HepG2 (cell line): ENCODE measurements around the gene EMC1. TPM values are rescaled to one million over a fixed set of nuclear protein-coding genes. Genes with fewer than 3 reads are reported as not detected.

ENCODE experiments used
- ELF3 ChIP-seq: IDR thresholded peaks from 2 replicates; pipeline ENCODE4 v1.6.1; 2016; ENCODE audit warnings: missing genetic modification reagents, missing compliant biosample characterization
- ETV6 ChIP-seq: sonication (generic); formaldehyde crosslinking; conservative IDR thresholded peaks from 2 replicates; pipeline ENCODE4 v1.4.0; 2020; ENCODE audit warnings: missing genetic modification reagents
- FOXM1 ChIP-seq: sonication (generic); formaldehyde crosslinking; IDR thresholded peaks from 2 replicates; pipeline ENCODE4 v1.5.0; 2020; ENCODE audit warnings: missing genetic modification reagents
- HOXA7 ChIP-seq: sonication (generic); formaldehyde crosslinking; IDR thresholded peaks from 2 replicates; pipeline ENCODE4 v1.8.1; 2022; ENCODE audit warnings: mild to moderate bottlenecking, missing genetic modification reagents, moderate library complexity
- KDM4B ChIP-seq: sonication (generic); formaldehyde crosslinking; IDR thresholded peaks from 2 replicates; pipeline ENCODE4 v1.4.0; 2020; ENCODE audit warnings: missing genetic modification reagents
- PRPF4 ChIP-seq: fragments of 200-400 bp; formaldehyde crosslinking; IDR thresholded peaks from 2 replicates; pipeline ENCODE4 v1.6.1; 2016; ENCODE audit warnings: low read length, low read depth; ENCODE audit not compliant: poor library complexity, severe bottlenecking
- RAD21 ChIP-seq: fragments of 450-650 bp; formaldehyde crosslinking; IDR thresholded peaks from 2 replicates; pipeline ENCODE4 v1.5.0; 2020; ENCODE audit warnings: mild to moderate bottlenecking
- REPIN1 ChIP-seq: sonication (generic); formaldehyde crosslinking; IDR thresholded peaks from 2 replicates; pipeline ENCODE4 v1.8.0; 2022; ENCODE audit warnings: missing genetic modification reagents, low read depth, mild to moderate bottlenecking, borderline replicate concordance
- TEAD2 ChIP-seq: sonication (generic); formaldehyde crosslinking; IDR thresholded peaks from 2 replicates; pipeline ENCODE4 v1.9.0; 2021; ENCODE audit warnings: missing genetic modification reagents
- THAP8 ChIP-seq: sonication (generic); formaldehyde crosslinking; IDR thresholded peaks from 2 replicates; pipeline ENCODE4 v1.5.1; 2020; ENCODE audit warnings: missing genetic modification reagents, mild to moderate bottlenecking, borderline replicate concordance
- YY1 ChIP-seq: IDR thresholded peaks from 2 replicates; pipeline ENCODE4 v1.6.1; 2011; ENCODE audit warnings: low read length, low read depth, moderate library complexity, mild to moderate bottlenecking; ENCODE audit not compliant: insufficient read depth, insufficient replicate concordance
- ZBTB38 ChIP-seq: sonication (generic); formaldehyde crosslinking; IDR thresholded peaks from 2 replicates; pipeline ENCODE4 v1.5.1; 2020; ENCODE audit warnings: mild to moderate bottlenecking, missing genetic modification reagents
- ZMYM2 ChIP-seq: sonication (generic); formaldehyde crosslinking; IDR thresholded peaks from 2 replicates; pipeline ENCODE4 v1.8.0; 2022; ENCODE audit warnings: mild to moderate bottlenecking, missing genetic modification reagents
- ZNF230 ChIP-seq: sonication (generic); formaldehyde crosslinking; IDR thresholded peaks from 2 replicates; pipeline ENCODE4 v1.4.0; 2020; ENCODE audit warnings: mild to moderate bottlenecking, missing genetic modification reagents
- ZNF280B ChIP-seq: sonication (generic); formaldehyde crosslinking; IDR thresholded peaks from 2 replicates; pipeline ENCODE4 v1.5.0; 2020; ENCODE audit warnings: missing genetic modification reagents, mild to moderate bottlenecking, borderline replicate concordance
- ZNF407 ChIP-seq: sonication (generic); formaldehyde crosslinking; IDR thresholded peaks from one replicate; pipeline ENCODE4 v1.5.1; 2020; ENCODE audit warnings: mild to moderate bottlenecking, missing genetic modification reagents; ENCODE audit errors: not compliant biosample characterization
- ZNF432 ChIP-seq: sonication (generic); formaldehyde crosslinking; IDR thresholded peaks from 2 replicates; pipeline ENCODE4 v1.5.0; 2020; ENCODE audit warnings: missing genetic modification reagents, mild to moderate bottlenecking, borderline replicate concordance
- ZNF891 ChIP-seq: sonication (generic); formaldehyde crosslinking; IDR thresholded peaks from 2 replicates; pipeline ENCODE4 v1.5.0; 2020; ENCODE audit warnings: mild to moderate bottlenecking, missing genetic modification reagents
- ZSCAN29 ChIP-seq: sonication (generic); formaldehyde crosslinking; conservative IDR thresholded peaks from 2 replicates; pipeline ENCODE4 v1.4.0; 2020; ENCODE audit warnings: mild to moderate bottlenecking, missing genetic modification reagents
- polyA plus RNA-seq, 8 experiments: library from polyadenylated mRNA; depleted of rRNA in 3 of 8; stranded (reverse) in 7 of 8; unstranded in 1 of 8; fragments of >200 nt; fragmentation: Illumina TruSeq in 4 of 8; extraction: Trizol in 4 of 8; gene quantifications; 2 replicates each; pipeline versions ENCODE4 v1.2.1 to v1.2.3, GENCODE V29; 2011 to 2016; ENCODE audit warnings: low read depth in 4 of 8, missing spikeins in 1 of 8, mixed read lengths in 1 of 8; ENCODE audit not compliant: insufficient read depth in 1 of 8
- total RNA-seq, 5 experiments: library from RNA; depleted of rRNA; stranded (reverse); fragments of >200 nt; fragmentation: Illumina TruSeq; extraction: Trizol; gene quantifications; 2 replicates each; pipeline ENCODE4 v1.2.3, GENCODE V29; 2016; ENCODE audit warnings: low read depth in 1 of 5

Gene EMC1
- total and polyA plus RNA-seq, 2 of the 13 experiments (the other 11 are each of a cell fraction or from before 2014, with no cell fraction given), result 38.0 to 61.3 TPM

GRCh38 chr1:19251305-19252196, at the start of gene EMC1, which contains the start of gene MRTO4 (continued):
- no peak for TF ChIP-seq HOXA7 (CRISPR knock-in tag)
- peak; percentile 43 for TF ChIP-seq RAD21 (CRISPR knock-in tag)
- no peak for TF ChIP-seq ZSCAN29 (CRISPR knock-in tag)
- peak; percentile 61 for TF ChIP-seq ZNF407 (CRISPR knock-in tag)
- TF ChIP-seq TEAD2, result no peak
- TF ChIP-seq ETV6 (CRISPR knock-in tag), result no peak; the same call in 1 of the 2 replicates
- TF ChIP-seq ZNF230, result peak; percentile 84; the same call in 1 of the 2 replicates
- TF ChIP-seq ZNF432 (CRISPR knock-in tag), result no peak
- TF ChIP-seq ZMYM2, result 0 out of 2 replicates have a peak, but pooled peaks have one; percentile 17
- TF ChIP-seq ZBTB38 (CRISPR knock-in tag), result peak; percentile 74
- peak; percentile 41; the same call in 1 of the 2 replicates for TF ChIP-seq ELF3 (CRISPR knock-in tag)
- TF ChIP-seq KDM4B, result 0 out of 2 replicates have a peak, but pooled peaks have one; percentile 52
- TF ChIP-seq ZNF280B (CRISPR knock-in tag), result no peak; the same call in 1 of the 2 replicates
- peak; percentile 77; the same call in 1 of the 2 replicates for TF ChIP-seq ZNF891
- peak; percentile 96 for TF ChIP-seq YY1
- no peak for TF ChIP-seq PRPF4
- TF ChIP-seq REPIN1 (CRISPR knock-in tag), result peak; percentile 71
- no peak for TF ChIP-seq FOXM1
- no peak; the same call in 1 of the 2 replicates for TF ChIP-seq THAP8 (CRISPR knock-in tag)
